Activated CD4-positive, alpha-beta T cell treated with anti-CD3 and anti-CD28 coated beads for 36 hours (primary cell): ENCODE results near the gene DDIT3. TPM values are rescaled to one million over a fixed set of nuclear protein-coding genes. Genes with fewer than 3 reads are reported as not detected.
"Not testable (repeated sequence)": the region's sequence is repeated elsewhere in the genome, so short reads cannot be mapped to it uniquely, and the experiment has no call there.

Experiments
- ATAC-seq: fragments of 200-7000 bp; cut with Tn5 transposase; one replicate; pipeline ENCODE4 v1.10.0; 2021; ENCODE audit warnings: mild to moderate bottlenecking, moderate library complexity
- CTCF ChIA-PET: fragments of 350-600 bp; sonication (Branson Sonifier 250); formaldehyde crosslinking; loops from one replicate; lab custom pipeline; 2021; ENCODE audit warnings: antibody characterized with exemption; lab: Charles Lee
- POLR2A ChIA-PET: fragments of 350-600 bp; sonication (Branson Sonifier 250); formaldehyde crosslinking; loops from one replicate; lab custom pipeline; 2021; ENCODE audit warnings: antibody characterized with exemption, inconsistent platforms; lab: Charles Lee
- DNase-seq: peaks from one replicate; pipeline ENCODE4 v3.0.0-alpha.2; 2020
- H3K27ac Mint-ChIP-seq: one replicate; pipeline ENCODE4 v1.8.0; 2021; ENCODE audit warnings: mixed read lengths
- H3K27me3 Mint-ChIP-seq: one replicate; pipeline ENCODE4 v1.8.0; 2021; ENCODE audit warnings: mixed read lengths
- H3K36me3 Mint-ChIP-seq: one replicate; pipeline ENCODE4 v1.8.0; 2021; ENCODE audit warnings: low read depth, mixed read lengths
- H3K4me1 Mint-ChIP-seq: one replicate; pipeline ENCODE4 v1.8.0; 2021; ENCODE audit warnings: mixed read lengths
- H3K4me3 Mint-ChIP-seq: one replicate; pipeline ENCODE4 v1.8.0; 2021; ENCODE audit warnings: mild to moderate bottlenecking, moderate library complexity, mixed read lengths
- H3K9me3 Mint-ChIP-seq: one replicate; pipeline ENCODE4 v1.8.0; 2021; ENCODE audit warnings: low read depth, mixed read lengths
- intact Hi-C, 2 experiments: fragments of 100-400 bp; cut with DNase I in 1 of 2; cut with micrococcal nuclease in 1 of 2; formaldehyde crosslinking; loops; one replicate each; pipeline versions ENCODE4 v1.14.2 to v1.15.1; 2022 to 2024; cut with DNase I, micrococcal nuclease
- total RNA-seq, 2 experiments: library from RNA; stranded (reverse); gene quantifications; one replicate each; pipeline ENCODE4 v1.2.3, GENCODE V29; 2021

Gene DDIT3
- total RNA-seq, 2 experiments from 2014 or later, result 31.2 to 32.2 TPM

DNA sequence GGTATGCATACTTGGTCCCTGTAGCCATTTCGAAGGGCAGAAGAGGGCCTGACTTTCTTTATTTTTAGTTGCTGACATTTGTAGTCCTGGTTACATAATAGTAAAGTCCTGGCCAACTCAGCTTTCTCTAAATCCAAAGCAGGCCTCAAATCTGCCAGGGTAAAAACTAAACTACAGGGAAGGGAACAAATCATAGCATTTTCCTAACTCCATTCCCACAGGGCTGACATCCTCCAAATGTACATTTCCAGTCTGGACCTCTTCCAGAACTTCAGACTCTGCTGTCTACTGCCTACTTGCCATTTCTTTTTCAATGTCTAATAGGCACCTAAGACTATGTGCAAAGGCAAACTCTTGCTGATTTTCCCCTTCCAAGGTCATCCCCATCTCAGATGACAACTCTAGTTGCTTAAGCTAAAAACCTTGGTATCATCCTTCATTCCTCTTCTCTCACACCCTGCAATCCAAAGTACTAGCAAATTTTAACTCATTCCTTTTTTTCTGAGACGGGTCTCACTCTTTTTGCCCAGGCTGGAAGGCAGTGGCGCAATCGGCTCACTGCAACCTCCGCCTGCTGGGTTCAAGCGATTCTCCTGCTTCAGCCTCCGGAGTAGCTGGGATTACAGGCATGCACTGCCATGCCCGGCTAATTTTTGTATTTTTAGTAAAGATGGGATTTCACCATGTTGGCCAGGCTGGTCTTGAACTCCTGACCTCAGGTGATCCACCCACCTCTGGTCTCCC is 2.0 kb downstream of the DDIT3 start:
- Mint-ChIP-seq H3K27me3 (no peaks in the 10 kb centered on the region), H3K27ac (peak overlapping the region; percentile 98), H3K4me1 (peaks cover 36% of the 10 kb centered on the region), H3K36me3 (peaks cover 56% of the 10 kb centered on the region), H3K4me3 (peak overlapping the region; percentile 96), H3K9me3 (no peaks in the 10 kb centered on the region)
- DNase-seq (no peak), ATAC-seq (no peak)
- intact Hi-C loops, result no loop called here
- CTCF ChIA-PET, result no interaction called here
- POLR2A ChIA-PET, result interaction anchor here (0.6 to 1.2 kb wide), 7 partner anchors 17 to 390 kb away, joined by 3 to 6 read pairs (median 3); partner anchors contain the start of genes ARHGAP9 and LRP1

DNA sequence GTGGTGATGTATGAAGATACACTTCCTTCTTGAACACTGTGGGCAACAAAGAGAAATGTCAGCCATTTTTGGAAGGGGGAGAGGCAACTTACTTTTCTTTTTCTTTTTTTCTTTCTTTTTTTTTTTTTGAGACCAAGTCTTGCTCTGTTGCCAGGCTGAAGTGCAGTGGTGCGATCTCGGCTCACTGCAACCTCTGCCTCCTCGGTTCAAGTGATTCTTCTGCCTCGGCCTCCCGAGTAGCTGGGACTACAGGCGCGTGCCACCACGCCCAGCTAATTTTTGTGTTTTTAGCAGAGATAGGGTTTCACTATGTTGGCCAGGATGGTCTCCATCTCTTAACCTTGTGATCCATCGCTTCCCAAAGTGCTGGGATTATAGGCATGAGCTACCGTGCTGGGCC is 2.6 kb downstream of the DDIT3 start:
- Mint-ChIP-seq H3K4me1 (peaks cover 34% of the 10 kb centered on the region), H3K36me3 (peaks cover 62% of the 10 kb centered on the region), H3K27ac (peak overlapping the region; percentile 98)
- H3K9me3 Mint-ChIP-seq, ATAC-seq, CTCF ChIA-PET, H3K4me3 Mint-ChIP-seq, H3K27me3 Mint-ChIP-seq, intact Hi-C loops, DNase-seq: not testable (repeated sequence)
- POLR2A ChIA-PET, result interaction anchor here (0.7 to 1.2 kb wide), 6 partner anchors 8 to 390 kb away, joined by 3 to 6 read pairs (median 4); partner anchors contain the start of genes ARHGAP9 and LRP1

DNA sequence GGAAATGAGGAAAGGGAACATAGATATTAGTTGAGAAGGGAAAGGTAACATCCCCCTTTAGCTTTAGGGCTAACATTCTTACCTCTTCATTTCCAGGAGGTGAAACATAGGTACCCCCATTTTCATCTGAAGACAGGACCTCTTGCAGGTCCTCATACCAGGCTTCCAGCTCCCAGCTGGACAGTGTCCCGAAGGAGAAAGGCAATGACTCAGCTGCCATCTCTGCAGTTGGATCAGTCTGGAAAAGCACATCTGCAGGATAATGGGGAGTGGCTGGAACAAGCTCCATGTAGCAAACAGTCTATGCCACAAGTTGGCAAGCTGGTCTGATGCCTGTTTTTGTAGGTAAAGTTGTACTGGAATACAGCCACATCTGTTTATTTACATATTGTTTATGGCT is 3.1 kb downstream of the DDIT3 start:
- Mint-ChIP-seq H3K4me1 (peaks cover 34% of the 10 kb centered on the region), H3K27ac (peak overlapping the region; percentile 44), H3K27me3 (no peaks in the 10 kb centered on the region), H3K4me3 (no peak overlapping the region), H3K36me3 (peaks cover 67% of the 10 kb centered on the region), H3K9me3 (no peaks in the 10 kb centered on the region)
- intact Hi-C loops, result no loop called here
- CTCF ChIA-PET, result no interaction called here
- POLR2A ChIA-PET, result interaction anchor here (1.0 to 1.2 kb wide), 4 partner anchors 9 to 20 kb away, joined by 3 to 8 read pairs (median 4); no protein-coding TSS in a partner anchor
- no peak for DNase-seq
- no peak for ATAC-seq

GRCh38 chr12:57516617-57517153 is 3.6 kb downstream of the DDIT3 start:
- Mint-ChIP-seq H3K9me3 (no peaks in the 10 kb centered on the region), H3K27ac (peak overlapping the region; percentile 44), H3K4me3 (no peak overlapping the region), H3K4me1 (peaks cover 29% of the 10 kb centered on the region), H3K36me3 (peaks cover 72% of the 10 kb centered on the region), H3K27me3 (no peaks in the 10 kb centered on the region)
- intact Hi-C loops, result no loop called here
- no peak for ATAC-seq
- CTCF ChIA-PET, result no interaction called here
- POLR2A ChIA-PET, result interaction anchor here (1.0 to 1.2 kb wide), 4 partner anchors 9 to 20 kb away, joined by 3 to 8 read pairs (median 4); no protein-coding TSS in a partner anchor
- DNase-seq, result no peak

DNA sequence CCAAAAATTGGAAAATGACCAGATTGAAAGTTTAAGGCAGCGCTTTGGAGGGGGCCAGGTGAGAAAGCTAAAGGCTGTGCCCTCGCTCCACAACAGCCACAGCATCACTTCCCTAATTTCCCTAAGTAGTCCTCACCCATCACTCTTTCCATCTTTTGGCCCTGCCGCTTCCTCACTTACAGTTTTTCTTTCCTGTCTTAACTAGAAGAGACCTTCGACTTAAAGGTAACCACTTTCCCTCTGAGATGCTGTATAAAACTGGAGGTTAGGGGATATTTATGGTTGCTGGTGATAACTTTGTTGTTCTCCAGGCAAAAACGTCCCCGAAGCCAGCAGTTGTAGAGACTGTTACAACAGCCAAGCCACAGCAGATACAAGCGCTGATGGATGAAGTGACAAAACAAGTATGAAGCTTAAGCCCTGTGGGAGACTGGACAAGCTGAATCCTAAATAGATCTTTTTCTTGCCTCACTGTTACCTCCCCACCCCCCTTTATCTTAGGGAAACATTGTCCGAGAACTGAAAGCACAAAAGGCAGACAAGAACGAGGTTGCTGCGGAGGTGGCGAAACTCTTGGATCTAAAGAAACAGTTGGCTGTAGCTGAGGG is 4.3 kb downstream of the DDIT3 start:
- ATAC-seq (no peak), DNase-seq (no peak)
- POLR2A ChIA-PET, result interaction anchor here (1.2 kb wide), 1 partner anchor 13 kb away, joined by 8 read pairs; no protein-coding TSS in a partner anchor
- Mint-ChIP-seq H3K27me3 (no peaks in the 10 kb centered on the region), H3K4me1 (peaks cover 22% of the 10 kb centered on the region), H3K4me3 (no peak overlapping the region), H3K27ac (peak overlapping the region; percentile 43), H3K36me3 (peaks cover 77% of the 10 kb centered on the region), H3K9me3 (no peaks in the 10 kb centered on the region)
- intact Hi-C loops, result no loop called here
- CTCF ChIA-PET, result no interaction called here

DNA sequence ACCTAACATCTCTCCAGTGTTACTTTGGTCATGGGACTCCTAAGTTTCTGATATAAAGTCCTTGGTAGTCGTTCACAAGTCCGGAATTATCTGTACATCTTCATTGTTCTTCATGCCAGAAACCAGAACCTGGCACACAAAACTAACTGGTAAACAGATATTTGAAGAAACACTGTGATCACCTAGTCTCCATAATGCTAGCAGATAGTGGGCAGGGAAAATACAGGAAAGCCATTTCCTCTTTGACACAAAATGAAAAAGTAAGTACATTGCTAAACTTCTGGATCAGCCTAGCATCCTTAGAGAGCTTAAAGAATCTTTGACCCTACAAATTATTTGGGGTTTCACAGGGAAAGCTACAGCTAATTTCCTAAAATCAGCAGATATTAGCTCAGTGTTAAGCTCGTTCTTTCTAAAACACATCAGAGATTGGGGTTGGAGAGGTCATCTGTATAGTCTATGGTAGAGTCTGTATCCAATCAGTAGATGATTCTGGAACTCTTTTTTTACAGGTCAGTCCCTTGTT is 4.8 kb downstream of the DDIT3 start:
- intact Hi-C loops, result no loop called here
- POLR2A ChIA-PET, result interaction anchor here (0.6 kb wide), 1 partner anchor 186 kb away, joined by 5 read pairs; no protein-coding TSS in a partner anchor
- Mint-ChIP-seq H3K4me3 (no peak overlapping the region), H3K4me1 (peaks cover 19% of the 10 kb centered on the region), H3K36me3 (peaks cover 79% of the 10 kb centered on the region), H3K9me3 (no peaks in the 10 kb centered on the region), H3K27ac (peak overlapping the region; percentile 43), H3K27me3 (no peaks in the 10 kb centered on the region)
- CTCF ChIA-PET, result interaction anchor here (1.7 kb wide), 1 partner anchor 39 kb away, joined by 3 read pairs; no protein-coding TSS in a partner anchor
- ATAC-seq (no peak), DNase-seq (no peak)

DNA sequence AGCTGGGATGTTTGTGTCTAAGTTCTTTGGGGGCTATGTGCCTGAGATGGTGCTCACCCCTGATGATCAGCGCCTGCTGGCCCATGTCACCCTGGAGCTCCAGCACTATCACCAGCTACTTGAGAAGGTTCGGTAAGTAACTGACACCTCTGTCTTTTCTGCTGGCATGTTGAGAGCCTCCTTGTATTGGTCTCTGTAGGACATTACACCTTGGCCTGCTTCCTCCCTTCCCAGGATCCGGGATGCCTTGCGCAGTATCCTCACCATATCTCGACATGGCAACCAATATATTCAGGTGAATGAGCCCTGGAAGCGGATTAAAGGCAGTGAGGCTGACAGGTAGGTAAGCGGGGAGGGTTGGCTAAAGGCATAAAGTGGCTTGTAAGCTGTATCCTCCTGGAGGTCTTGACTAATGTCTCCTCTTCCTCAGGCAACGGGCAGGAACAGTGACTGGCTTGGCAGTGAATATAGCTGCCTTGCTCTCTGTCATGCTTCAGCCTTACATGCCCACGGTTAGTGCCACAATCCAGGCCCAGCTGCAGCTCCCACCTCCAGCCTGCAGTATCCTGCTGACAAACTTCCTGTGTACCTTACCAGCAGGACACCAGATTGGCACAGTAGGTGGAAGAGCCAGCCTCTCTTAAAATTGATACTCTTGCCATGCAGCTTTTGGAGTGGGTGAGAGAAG is 5.5 kb downstream of the DDIT3 start:
- peak overlapping the region; percentile 43 for H3K27ac Mint-ChIP-seq
- CTCF ChIA-PET, result interaction anchor here (0.6 to 1.7 kb wide), 4 partner anchors 38 to 214 kb away, joined by 3 read pairs; no protein-coding TSS in a partner anchor

DNA sequence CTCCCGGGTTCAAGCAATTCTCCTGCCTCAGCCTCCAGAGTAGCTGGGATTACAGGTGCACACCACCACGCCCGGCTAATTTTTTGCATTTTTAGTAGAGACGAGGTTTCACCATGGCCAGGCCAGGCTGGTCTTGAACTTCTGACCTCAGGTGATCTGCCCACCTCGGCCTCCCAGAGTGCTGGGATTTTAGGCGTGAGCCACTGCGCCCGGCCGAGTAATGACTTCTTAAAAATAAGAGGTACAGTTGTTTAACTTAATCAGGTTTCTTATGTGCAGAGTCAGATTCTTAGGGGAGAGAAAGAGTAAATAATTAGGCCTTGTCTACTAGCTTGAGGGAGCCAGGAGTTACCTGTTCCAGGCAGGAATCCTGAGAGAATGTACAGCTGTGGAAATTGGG is 6.1 kb downstream of the DDIT3 start:
- Mint-ChIP-seq H3K4me1 (peaks cover 17% of the 10 kb centered on the region), H3K27ac (peak overlapping the region; percentile 33), H3K36me3 (peaks cover 73% of the 10 kb centered on the region)
- H3K27me3 Mint-ChIP-seq, intact Hi-C loops, ATAC-seq, H3K9me3 Mint-ChIP-seq, DNase-seq, H3K4me3 Mint-ChIP-seq: not testable (repeated sequence)
- POLR2A ChIA-PET, result interaction anchor here (0.6 to 1.2 kb wide), 3 partner anchors 12 to 26 kb away, joined by 3 to 7 read pairs (median 4); partner anchors contain the start of gene MARS1
- CTCF ChIA-PET, result interaction anchor here (0.6 to 1.7 kb wide), 5 partner anchors 38 to 999 kb away, joined by 3 read pairs; no protein-coding TSS in a partner anchor

More for the DNA sequence above, 5.5 kb downstream of the DDIT3 start:
- Mint-ChIP-seq H3K4me3 (no peak overlapping the region), H3K27me3 (no peaks in the 10 kb centered on the region), H3K4me1 (peaks cover 19% of the 10 kb centered on the region), H3K9me3 (no peaks in the 10 kb centered on the region), H3K36me3 (peaks cover 76% of the 10 kb centered on the region)
- POLR2A ChIA-PET, result interaction anchor here (0.6 to 1.2 kb wide), 4 partner anchors 11 to 187 kb away, joined by 3 to 7 read pairs (median 4); partner anchors contain the start of gene MARS1
- DNase-seq (no peak), ATAC-seq (no peak)
- intact Hi-C loops, result no loop called here

GRCh38 chr12:57513677-57514076 is 6.6 kb downstream of the DDIT3 start:
- ChIA-PET POLR2A (interaction anchor here (1.2 kb wide), 1 partner anchor 17 kb away, joined by 7 read pairs; no protein-coding TSS in a partner anchor), CTCF (interaction anchor here (0.7 to 1.3 kb wide), 2 partner anchors 39 to 999 kb away, joined by 3 read pairs; no protein-coding TSS in a partner anchor)
- H3K4me3 Mint-ChIP-seq, H3K9me3 Mint-ChIP-seq, H3K27me3 Mint-ChIP-seq, H3K27ac Mint-ChIP-seq, intact Hi-C loops, ATAC-seq, DNase-seq: not testable (repeated sequence)
- H3K36me3 Mint-ChIP-seq, result peaks cover 71% of the 10 kb centered on the region
- H3K4me1 Mint-ChIP-seq, result peaks cover 12% of the 10 kb centered on the region

DNA sequence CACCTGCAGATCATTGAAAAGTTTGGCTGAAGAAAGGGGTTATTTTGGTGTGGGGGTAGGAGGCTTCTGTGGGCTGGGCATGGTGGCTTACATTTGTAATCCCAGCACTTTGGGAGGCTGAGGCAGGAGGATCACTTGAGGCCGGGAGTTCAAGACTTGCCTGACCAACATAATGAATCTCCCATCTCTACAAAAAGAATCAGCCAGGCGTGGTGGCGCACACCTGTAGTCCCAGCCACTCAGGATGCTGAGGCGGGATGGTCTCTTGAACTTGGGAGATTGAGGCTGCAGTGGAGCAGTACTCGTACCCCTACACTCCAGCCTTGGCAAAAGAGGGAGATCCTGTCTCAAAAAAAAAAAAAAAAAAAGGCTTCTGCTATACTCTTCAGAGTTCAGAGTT is 7.0 kb downstream of the DDIT3 start:
- no peak for DNase-seq
- H3K4me3 Mint-ChIP-seq, result no peak overlapping the region
- H3K9me3 Mint-ChIP-seq, result no peaks in the 10 kb centered on the region
- intact Hi-C loops, result no loop called here
- H3K27me3 Mint-ChIP-seq, result no peaks in the 10 kb centered on the region
- CTCF ChIA-PET, result interaction anchor here (1.1 kb wide), 1 partner anchor 11 kb away, joined by 3 read pairs; no protein-coding TSS in a partner anchor
- POLR2A ChIA-PET, result no interaction called here
- no peak for ATAC-seq
- no peak overlapping the region for H3K27ac Mint-ChIP-seq
- peaks cover 70% of the 10 kb centered on the region for H3K36me3 Mint-ChIP-seq
- H3K4me1 Mint-ChIP-seq, result peaks cover 8% of the 10 kb centered on the region
